ENCODE data around the gene PCDH1. TPM values are rescaled to one million over a fixed set of nuclear protein-coding genes. Genes with fewer than 3 reads are reported as not detected.

Gene PCDH1
- total RNA-seq, 1 donor = 1.4 TPM

DNA sequence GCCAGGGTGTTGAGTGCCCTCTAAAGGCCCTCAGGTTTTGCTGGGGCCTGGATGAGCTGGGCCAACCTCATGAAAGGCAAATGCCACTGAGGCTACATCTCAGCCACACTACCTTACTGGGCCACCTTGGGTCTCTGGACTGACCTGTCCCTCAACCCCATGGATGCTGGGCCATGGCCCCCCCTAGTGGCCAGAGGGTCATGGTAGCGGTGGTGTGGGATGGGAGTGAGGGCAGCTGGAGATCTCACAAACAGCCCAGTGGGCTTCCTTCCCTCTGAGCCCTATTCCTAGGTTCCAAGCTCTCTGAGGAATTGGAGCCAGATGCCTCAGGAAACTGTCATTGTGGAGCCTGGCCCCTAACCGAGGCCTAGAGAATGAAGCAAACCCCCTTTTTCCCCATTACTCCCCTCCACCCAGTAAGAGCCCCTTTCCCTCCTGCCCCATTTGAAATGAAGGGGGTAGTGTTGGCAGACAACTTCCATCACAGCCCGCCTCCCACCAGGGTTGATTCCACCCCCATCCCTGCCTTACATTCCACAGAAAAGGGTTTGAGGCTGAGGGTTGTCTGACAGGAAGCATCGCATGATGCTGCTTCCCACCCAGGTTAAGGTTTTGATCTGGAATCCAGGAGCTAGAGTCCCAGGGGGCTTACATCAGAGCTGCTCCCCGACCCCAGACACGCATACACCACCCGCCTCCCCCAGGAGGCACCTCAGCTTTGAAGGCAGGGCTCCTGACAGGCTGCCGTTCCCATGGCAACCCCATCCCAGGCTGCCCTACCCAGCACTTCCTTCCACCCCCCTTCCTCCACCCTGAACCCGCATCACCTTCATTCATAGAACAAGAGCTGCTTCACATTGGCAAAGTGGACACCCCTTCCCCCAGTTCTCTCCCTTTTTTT lies 63.9 kb downstream of the PCDH1 start:
- no peaks in the 10 kb centered on the region for H3K4me1 ChIP-seq (ENCODE audit: insufficient read depth, low read length)
- H3K27ac ChIP-seq (ENCODE audit: low read depth, low read length) = no peak overlapping the region
- no peak overlapping the region for H2AFZ ChIP-seq (ENCODE audit: low read length)
- H3K79me2 ChIP-seq (ENCODE audit: insufficient read depth, low read length) = no peaks in the 10 kb centered on the region
- no peak overlapping the region for H3K4me2 ChIP-seq (ENCODE audit: insufficient read depth, low read length)
- TF ChIP-seq, protein P1, sequence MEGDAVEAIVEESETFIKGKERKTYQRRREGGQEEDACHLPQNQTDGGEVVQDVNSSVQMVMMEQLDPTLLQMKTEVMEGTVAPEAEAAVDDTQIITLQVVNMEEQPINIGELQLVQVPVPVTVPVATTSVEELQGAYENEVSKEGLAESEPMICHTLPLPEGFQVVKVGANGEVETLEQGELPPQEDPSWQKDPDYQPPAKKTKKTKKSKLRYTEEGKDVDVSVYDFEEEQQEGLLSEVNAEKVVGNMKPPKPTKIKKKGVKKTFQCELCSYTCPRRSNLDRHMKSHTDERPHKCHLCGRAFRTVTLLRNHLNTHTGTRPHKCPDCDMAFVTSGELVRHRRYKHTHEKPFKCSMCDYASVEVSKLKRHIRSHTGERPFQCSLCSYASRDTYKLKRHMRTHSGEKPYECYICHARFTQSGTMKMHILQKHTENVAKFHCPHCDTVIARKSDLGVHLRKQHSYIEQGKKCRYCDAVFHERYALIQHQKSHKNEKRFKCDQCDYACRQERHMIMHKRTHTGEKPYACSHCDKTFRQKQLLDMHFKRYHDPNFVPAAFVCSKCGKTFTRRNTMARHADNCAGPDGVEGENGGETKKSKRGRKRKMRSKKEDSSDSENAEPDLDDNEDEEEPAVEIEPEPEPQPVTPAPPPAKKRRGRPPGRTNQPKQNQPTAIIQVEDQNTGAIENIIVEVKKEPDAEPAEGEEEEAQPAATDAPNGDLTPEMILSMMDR (IDR thresholded peaks at IDR 0.05; ENCODE audit: extremely low read depth, low read depth, low read length) = peak; percentile 65
- peak; percentile 94 for DNase-seq (ENCODE audit: insufficient read length, low spot score, missing footprints)
- no peak overlapping the region for H3K4me3 ChIP-seq (ENCODE audit: insufficient read depth, low read length)
- peaks cover 38% of the 10 kb centered on the region for H3K27me3 ChIP-seq (ENCODE audit: insufficient read depth, low read length)
- H3K36me3 ChIP-seq (ENCODE audit: insufficient read depth, low read length) = no peaks in the 10 kb centered on the region
- H4K20me1 ChIP-seq (ENCODE audit: insufficient read depth, low read length) = no peaks in the 10 kb centered on the region
- H3K9me3 ChIP-seq (ENCODE audit: low read depth, low read length) = no peaks in the 10 kb centered on the region

DNA sequence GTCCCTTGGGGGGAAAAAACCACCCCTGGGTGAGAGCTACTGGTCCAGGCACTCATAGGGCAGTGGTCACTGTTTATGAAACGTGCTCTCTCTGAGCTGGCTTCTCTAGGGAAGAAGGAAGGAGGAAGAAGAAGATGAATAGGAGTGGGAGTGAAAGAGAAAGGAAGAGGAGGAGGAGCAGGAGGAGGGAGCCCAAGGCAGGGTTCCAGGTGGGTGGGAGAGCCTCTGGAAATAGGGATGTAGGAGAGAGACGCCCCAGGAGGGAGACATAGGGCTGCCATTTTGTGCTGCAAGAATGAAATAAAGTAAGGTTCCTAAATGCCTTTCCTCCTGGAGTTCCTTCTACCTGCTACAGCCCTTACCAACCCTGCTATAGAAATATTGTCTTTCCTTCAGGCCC lies 65.7 kb downstream of the PCDH1 start:
- Histone ChIP-seq H3K4me1 (ENCODE audit: insufficient read depth, low read length) (no peaks in the 10 kb centered on the region), H3K9me3 (ENCODE audit: low read depth, low read length) (no peaks in the 10 kb centered on the region), H3K27ac (ENCODE audit: low read depth, low read length) (no peak overlapping the region), H3K36me3 (ENCODE audit: insufficient read depth, low read length) (no peaks in the 10 kb centered on the region), H3K4me3 (ENCODE audit: insufficient read depth, low read length) (no peak overlapping the region), H3K27me3 (ENCODE audit: insufficient read depth, low read length) (peaks cover 53% of the 10 kb centered on the region), H4K20me1 (ENCODE audit: insufficient read depth, low read length) (no peaks in the 10 kb centered on the region), H3K4me2 (ENCODE audit: insufficient read depth, low read length) (no peak overlapping the region), H3K79me2 (ENCODE audit: insufficient read depth, low read length) (no peaks in the 10 kb centered on the region), H2AFZ (ENCODE audit: low read length) (no peak overlapping the region)
- TF ChIP-seq, protein P1 (IDR thresholded peaks at IDR 0.05; ENCODE audit: extremely low read depth, low read depth, low read length) = no peak
- peak; percentile 49 for DNase-seq (ENCODE audit: insufficient read length, low spot score, missing footprints)

DNA sequence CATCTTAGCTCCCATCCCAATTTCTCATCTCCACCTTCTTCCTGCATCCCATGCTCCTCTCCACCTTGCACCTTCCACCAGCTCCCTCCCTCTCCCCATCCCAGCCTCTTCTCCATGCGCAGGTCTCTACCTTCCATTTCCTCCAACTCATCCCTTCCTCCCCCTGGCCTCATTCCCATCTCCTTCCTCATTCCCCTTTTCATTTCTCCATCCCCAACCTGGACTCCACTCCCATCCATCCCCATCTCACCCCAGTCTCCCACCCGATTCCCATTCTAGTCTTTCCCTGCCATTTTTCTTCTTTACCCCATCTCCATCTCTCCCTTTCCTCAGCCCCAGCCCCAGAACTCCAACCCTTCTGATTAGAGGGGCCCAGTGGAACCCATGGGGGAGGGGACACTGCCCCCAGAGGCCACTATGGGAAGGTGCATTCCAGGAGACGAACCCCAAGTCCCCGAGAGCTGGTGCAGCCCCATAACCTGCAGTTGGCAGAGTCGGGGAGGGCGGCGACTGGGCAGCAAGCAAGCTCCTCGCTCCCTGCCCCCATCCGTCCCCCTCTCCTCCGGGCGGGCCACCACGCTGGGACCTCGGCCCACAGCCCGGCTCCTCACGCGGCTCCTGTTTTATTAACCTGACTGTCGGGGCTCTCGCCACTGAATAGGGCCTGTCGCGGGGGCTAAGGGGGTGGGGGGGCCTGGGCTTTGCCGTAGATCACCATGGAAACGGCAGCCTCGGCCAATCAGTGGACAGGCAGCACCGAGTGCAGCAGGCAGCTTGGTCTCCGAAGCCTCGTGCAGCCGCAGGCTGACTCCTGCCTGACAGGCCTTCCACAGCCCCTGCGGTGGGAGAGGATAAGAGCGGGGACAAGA lies 66.7 kb downstream of the PCDH1 start:
- peaks cover 58% of the 10 kb centered on the region for H3K27me3 ChIP-seq (ENCODE audit: insufficient read depth, low read length)
- no peak overlapping the region for H2AFZ ChIP-seq (ENCODE audit: low read length)
- no peaks in the 10 kb centered on the region for H3K79me2 ChIP-seq (ENCODE audit: insufficient read depth, low read length)
- no peaks in the 10 kb centered on the region for H3K4me1 ChIP-seq (ENCODE audit: insufficient read depth, low read length)
- H3K9me3 ChIP-seq (ENCODE audit: low read depth, low read length) = no peaks in the 10 kb centered on the region
- TF ChIP-seq, protein P1 (IDR thresholded peaks at IDR 0.05; ENCODE audit: extremely low read depth, low read depth, low read length) = peak; percentile 61
- no peaks in the 10 kb centered on the region for H3K36me3 ChIP-seq (ENCODE audit: insufficient read depth, low read length)
- H3K27ac ChIP-seq (ENCODE audit: low read depth, low read length) = no peak overlapping the region
- H4K20me1 ChIP-seq (ENCODE audit: insufficient read depth, low read length) = no peaks in the 10 kb centered on the region
- H3K4me3 ChIP-seq (ENCODE audit: insufficient read depth, low read length) = no peak overlapping the region
- peak; percentile 84 for DNase-seq (ENCODE audit: insufficient read length, low spot score, missing footprints)
- no peak overlapping the region for H3K4me2 ChIP-seq (ENCODE audit: insufficient read depth, low read length)

DNA sequence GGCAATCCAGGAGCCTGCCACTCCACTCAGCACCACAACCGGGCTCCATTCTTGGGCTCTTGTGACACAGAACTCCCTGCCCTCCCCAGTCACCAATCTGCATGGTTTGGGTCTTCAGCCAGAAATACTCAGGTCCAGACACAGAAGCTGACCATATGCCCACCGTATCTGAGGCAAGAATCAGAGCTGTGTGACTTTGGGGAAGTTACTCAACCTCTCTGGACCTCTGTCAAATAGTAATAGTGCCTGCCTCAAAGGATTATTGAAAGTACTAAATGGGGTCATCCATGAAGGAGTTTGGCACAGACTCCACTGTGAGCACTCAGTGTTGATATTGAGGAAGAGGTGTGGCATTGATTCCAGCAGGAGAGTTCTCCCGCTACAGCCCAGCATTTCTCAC lies 67.5 kb downstream of the PCDH1 start:
- Histone ChIP-seq H3K9me3 (ENCODE audit: low read depth, low read length) (no peaks in the 10 kb centered on the region), H4K20me1 (ENCODE audit: insufficient read depth, low read length) (no peaks in the 10 kb centered on the region), H3K27me3 (ENCODE audit: insufficient read depth, low read length) (peaks cover 66% of the 10 kb centered on the region), H2AFZ (ENCODE audit: low read length) (no peak overlapping the region), H3K4me1 (ENCODE audit: insufficient read depth, low read length) (no peaks in the 10 kb centered on the region), H3K79me2 (ENCODE audit: insufficient read depth, low read length) (no peaks in the 10 kb centered on the region), H3K4me2 (ENCODE audit: insufficient read depth, low read length) (no peak overlapping the region), H3K27ac (ENCODE audit: low read depth, low read length) (no peak overlapping the region), H3K4me3 (ENCODE audit: insufficient read depth, low read length) (no peak overlapping the region), H3K36me3 (ENCODE audit: insufficient read depth, low read length) (no peaks in the 10 kb centered on the region)
- TF ChIP-seq, protein P1 (IDR thresholded peaks at IDR 0.05; ENCODE audit: extremely low read depth, low read depth, low read length) = no peak
- DNase-seq (ENCODE audit: insufficient read length, low spot score, missing footprints) = peak; percentile 39

Measured in osteoblast (primary cell).